ENCODE data around the gene GJC2.

Gene GJC2

DNA sequence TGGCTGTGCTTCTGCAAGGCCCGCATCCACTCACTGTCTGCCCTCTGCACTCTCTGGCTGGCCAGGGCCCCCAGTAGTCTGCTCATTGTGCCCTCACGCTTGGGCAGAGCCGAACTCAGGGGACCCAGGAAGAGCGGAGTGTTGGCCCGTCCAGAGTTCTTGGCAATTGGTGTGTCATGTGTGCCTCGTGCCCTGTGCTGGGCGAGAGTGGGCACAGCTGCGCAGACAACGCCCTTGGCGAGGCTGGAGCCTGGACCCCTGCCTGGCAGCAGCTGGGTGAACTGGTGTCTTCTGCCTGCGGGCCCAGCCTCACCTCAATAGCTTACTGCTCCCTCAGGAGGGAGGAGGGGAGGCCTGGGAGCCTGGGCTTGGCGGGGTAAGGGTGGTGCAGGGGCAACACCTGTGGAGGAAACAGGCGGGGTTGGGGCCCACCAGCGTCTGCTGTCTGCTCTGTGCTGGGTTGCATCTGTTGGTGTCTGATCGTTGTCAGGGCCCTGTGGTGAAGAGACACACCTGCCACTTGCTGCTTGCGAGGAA lies 7.5 kb upstream of the GJC2 start:
- DNase-seq, result no peak
- peaks cover 7% of the 10 kb centered on the region for H3K36me3 ChIP-seq (replicated peaks)
- TF ChIP-seq, protein P1, sequence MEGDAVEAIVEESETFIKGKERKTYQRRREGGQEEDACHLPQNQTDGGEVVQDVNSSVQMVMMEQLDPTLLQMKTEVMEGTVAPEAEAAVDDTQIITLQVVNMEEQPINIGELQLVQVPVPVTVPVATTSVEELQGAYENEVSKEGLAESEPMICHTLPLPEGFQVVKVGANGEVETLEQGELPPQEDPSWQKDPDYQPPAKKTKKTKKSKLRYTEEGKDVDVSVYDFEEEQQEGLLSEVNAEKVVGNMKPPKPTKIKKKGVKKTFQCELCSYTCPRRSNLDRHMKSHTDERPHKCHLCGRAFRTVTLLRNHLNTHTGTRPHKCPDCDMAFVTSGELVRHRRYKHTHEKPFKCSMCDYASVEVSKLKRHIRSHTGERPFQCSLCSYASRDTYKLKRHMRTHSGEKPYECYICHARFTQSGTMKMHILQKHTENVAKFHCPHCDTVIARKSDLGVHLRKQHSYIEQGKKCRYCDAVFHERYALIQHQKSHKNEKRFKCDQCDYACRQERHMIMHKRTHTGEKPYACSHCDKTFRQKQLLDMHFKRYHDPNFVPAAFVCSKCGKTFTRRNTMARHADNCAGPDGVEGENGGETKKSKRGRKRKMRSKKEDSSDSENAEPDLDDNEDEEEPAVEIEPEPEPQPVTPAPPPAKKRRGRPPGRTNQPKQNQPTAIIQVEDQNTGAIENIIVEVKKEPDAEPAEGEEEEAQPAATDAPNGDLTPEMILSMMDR (IDR thresholded peaks at IDR 0.05; ENCODE audit: low read depth, low read length, missing control alignments), result no peak
- no peak overlapping the region for H3K27ac ChIP-seq
- no peak overlapping the region for H3K4me3 ChIP-seq (ENCODE audit: low read depth, low read length)
- no peaks in the 10 kb centered on the region for H3K27me3 ChIP-seq (replicated peaks)
- in situ Hi-C loops (cut with HindIII; ENCODE audit: low pct_ligation_motif_present, low sequenced_read_pairs), result no loop called here

DNA sequence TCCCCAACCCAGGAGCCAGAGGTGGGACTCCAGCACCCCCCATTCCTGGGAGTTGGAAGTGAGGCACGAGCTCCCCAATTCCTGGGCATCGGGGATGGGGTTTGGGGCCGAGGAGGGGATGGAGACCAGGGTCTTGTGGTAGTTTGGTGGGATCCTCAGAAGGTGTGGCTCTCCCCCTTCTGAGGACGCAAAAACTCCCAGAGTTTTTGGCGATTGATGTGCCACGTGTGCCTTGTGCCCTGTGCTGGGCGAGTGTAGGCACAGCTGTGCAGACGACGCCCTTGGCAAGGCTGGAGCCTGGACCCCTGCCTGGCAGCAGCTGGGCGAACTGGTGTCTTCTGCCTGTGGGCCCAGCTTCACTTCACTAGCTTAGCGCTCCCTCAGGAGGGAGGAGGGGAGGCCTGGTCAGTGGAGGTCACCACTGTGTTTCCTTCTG lies 7.0 kb upstream of the GJC2 start:
- no peaks in the 10 kb centered on the region for H3K27me3 ChIP-seq (replicated peaks)
- no peak overlapping the region for H3K27ac ChIP-seq
- H3K36me3 ChIP-seq (replicated peaks), result peaks cover 7% of the 10 kb centered on the region
- TF ChIP-seq, protein P1 (IDR thresholded peaks at IDR 0.05; ENCODE audit: low read depth, low read length, missing control alignments), result no peak
- no peak overlapping the region for H3K4me3 ChIP-seq (ENCODE audit: low read depth, low read length)
- DNase-seq, result no peak
- in situ Hi-C loops (cut with HindIII; ENCODE audit: low pct_ligation_motif_present, low sequenced_read_pairs), result no loop called here

DNA sequence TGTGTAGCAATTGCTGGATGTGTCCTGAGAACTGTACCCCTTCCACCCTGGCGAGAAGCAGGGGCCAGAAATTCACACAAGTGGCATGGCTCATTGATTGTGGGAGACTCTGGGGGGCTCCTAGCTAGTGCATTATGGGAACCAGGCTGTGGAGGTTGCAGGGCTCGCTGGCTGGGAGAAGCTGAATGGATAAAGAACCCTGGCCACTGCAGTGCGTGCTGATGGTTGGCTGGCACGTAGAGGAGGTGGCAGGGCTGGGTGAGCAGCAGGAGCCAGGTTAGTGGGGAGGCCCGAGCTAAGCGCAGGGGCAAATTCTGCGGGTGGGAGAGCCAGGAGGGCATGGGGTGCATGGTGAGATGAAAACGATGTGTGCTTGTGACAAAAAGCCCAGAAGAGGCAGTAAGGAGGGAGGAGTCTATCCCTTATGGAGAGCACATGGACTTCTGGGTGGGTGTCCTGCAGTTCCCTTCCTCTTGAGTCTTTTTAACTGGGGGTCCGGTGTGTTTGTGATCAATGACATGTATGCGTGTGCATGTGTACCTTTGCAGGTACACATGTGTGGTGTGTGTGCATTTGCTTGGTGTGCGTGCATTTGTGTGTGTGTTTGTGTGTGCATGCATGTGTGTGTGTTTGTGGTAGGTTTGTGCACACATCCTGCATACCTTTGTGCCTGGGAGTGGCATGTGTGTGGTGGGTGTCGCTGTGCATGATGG lies 6.1 kb upstream of the GJC2 start:
- DNase-seq, result no peak
- Histone ChIP-seq H3K27me3 (replicated peaks) (no peaks in the 10 kb centered on the region), H3K36me3 (replicated peaks) (peaks cover 15% of the 10 kb centered on the region), H3K4me3 (ENCODE audit: low read depth, low read length) (no peak overlapping the region), H3K27ac (no peak overlapping the region)
- TF ChIP-seq, protein P1 (IDR thresholded peaks at IDR 0.05; ENCODE audit: low read depth, low read length, missing control alignments), result no peak
- in situ Hi-C loops (cut with HindIII; ENCODE audit: low pct_ligation_motif_present, low sequenced_read_pairs), result no loop called here

DNA sequence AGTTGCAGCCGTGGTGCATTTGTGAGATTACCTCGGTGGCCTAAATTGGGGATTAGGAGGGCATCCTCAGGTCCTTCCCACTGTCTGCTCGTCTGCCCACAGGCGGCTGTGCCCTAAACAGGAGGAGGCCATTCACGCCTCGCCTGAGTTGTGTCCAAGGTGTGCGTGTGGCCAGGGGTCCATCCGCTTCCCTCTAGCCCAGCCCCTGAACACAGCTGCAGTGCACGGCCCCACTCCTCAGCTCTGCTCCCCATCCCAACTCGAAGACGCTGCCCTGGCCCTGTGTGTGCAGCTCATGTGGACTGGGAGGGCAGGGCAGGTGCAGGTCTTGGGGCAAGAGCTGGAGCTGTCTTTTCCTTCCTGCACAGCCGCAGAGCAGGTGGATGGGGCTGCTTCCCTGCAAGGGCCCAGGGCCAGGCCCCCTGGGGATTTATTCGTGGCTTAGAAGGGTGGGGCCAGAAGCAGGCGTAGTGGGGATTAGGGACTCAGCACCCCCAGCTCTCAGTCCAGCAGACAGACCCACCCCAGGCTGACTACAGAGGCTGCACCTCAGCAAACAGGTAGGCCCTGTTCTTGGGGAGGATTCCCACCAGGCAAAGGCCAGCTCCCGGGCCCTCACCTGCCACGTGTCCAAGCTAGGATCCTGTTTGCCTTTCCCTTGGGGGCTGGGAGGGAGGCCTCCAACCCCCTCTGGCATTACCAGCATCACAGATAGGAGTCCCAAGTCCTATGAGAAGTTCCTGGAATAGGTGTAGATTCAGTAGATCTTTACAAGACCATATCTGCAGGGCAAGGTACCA lies 5.3 kb upstream of the GJC2 start:
- in situ Hi-C loops (cut with HindIII; ENCODE audit: low pct_ligation_motif_present, low sequenced_read_pairs), result no loop called here
- DNase-seq, result no peak
- no peak overlapping the region for H3K4me3 ChIP-seq (ENCODE audit: low read depth, low read length)
- no peaks in the 10 kb centered on the region for H3K27me3 ChIP-seq (replicated peaks)
- peaks cover 18% of the 10 kb centered on the region for H3K36me3 ChIP-seq (replicated peaks)
- TF ChIP-seq, protein P1 (IDR thresholded peaks at IDR 0.05; ENCODE audit: low read depth, low read length, missing control alignments), result no peak
- no peak overlapping the region for H3K27ac ChIP-seq

DNA sequence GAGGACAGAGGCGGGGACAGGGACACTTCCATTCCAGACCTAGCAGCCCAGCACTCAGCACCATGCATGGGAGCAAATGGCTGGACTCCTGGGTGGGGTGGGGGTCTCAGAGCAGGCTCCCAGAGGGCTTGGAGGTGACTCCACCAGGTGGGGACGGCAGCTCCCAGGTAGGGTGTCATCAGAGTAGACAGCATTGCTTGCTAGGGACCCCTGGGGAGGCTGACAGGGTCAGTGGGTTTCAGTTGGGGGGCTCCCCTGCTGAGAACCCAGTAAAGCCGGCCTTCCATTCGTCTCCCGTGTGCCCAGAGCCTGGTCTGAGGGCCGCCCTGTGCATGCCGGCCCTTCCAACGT lies 4.8 kb upstream of the GJC2 start:
- Histone ChIP-seq H3K4me3 (ENCODE audit: low read depth, low read length) (no peak overlapping the region), H3K36me3 (replicated peaks) (peaks cover 18% of the 10 kb centered on the region), H3K27ac (no peak overlapping the region), H3K27me3 (replicated peaks) (no peaks in the 10 kb centered on the region)
- no peak for DNase-seq
- TF ChIP-seq, protein P1 (IDR thresholded peaks at IDR 0.05; ENCODE audit: low read depth, low read length, missing control alignments), result no peak
- in situ Hi-C loops (cut with HindIII; ENCODE audit: low pct_ligation_motif_present, low sequenced_read_pairs), result no loop called here

Measured in brain microvascular endothelial cell (primary cell).